DND-41 (cell line): Measurements from ENCODE around the gene GPR152.
"Not testable (repeated sequence)": the region's sequence is repeated elsewhere in the genome, so short reads cannot be mapped to it uniquely, and the experiment has no call there.

Experiments used
- EZH2 ChIP-seq: IDR thresholded peaks from 3 replicates; pipeline ENCODE4 v1.6.1; 2012; ENCODE audit warnings: borderline replicate concordance, low read depth, mild to moderate bottlenecking, moderate library complexity, low read length, inconsistent platforms; ENCODE audit not compliant: severe bottlenecking
- TF ChIP-seq, protein P1 (sequence below): IDR thresholded peaks from 2 replicates; pipeline ENCODE4 v1.5.1; 2012; ENCODE audit warnings: borderline replicate concordance, low read length, moderate library complexity, mild to moderate bottlenecking; ENCODE audit not compliant: poor library complexity, severe bottlenecking; ENCODE audit errors: extremely low read depth

DNA sequence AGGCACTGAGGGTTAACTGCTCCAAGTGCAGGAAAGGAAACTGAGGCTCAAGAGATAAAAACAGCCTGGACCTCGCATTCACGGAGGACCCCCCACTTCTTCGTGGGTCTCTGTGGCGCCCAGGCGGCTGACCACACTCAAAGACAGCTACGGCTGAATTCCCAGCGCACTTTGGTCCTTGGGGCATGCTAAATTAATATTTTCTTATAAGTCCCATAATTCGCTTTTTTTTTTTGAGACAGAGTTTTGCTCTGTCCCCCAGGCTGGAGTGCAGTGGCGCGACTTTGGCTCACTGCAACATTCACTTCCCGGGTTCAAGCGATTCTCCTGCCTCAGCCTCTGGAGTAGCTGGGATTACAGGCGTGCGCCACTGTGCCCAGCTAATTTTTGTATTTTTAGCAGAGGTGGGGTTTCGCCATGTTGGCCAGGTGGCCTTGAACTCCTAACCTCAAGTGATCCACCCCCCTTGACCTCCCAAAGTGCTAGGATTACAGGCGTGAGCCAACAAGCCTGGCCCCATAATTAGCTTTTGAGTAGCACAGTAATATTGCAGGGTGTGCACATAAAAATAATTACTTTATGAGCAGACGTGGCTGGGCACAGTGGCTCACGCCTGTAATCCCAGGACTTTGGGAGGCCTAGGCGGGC is 50.2 kb downstream of the GPR152 start:
- TF ChIP-seq, protein P1, sequence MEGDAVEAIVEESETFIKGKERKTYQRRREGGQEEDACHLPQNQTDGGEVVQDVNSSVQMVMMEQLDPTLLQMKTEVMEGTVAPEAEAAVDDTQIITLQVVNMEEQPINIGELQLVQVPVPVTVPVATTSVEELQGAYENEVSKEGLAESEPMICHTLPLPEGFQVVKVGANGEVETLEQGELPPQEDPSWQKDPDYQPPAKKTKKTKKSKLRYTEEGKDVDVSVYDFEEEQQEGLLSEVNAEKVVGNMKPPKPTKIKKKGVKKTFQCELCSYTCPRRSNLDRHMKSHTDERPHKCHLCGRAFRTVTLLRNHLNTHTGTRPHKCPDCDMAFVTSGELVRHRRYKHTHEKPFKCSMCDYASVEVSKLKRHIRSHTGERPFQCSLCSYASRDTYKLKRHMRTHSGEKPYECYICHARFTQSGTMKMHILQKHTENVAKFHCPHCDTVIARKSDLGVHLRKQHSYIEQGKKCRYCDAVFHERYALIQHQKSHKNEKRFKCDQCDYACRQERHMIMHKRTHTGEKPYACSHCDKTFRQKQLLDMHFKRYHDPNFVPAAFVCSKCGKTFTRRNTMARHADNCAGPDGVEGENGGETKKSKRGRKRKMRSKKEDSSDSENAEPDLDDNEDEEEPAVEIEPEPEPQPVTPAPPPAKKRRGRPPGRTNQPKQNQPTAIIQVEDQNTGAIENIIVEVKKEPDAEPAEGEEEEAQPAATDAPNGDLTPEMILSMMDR: not testable (repeated sequence)
- not testable (repeated sequence) for TF ChIP-seq EZH2
